ENCODE results near the gene KRT39.

Gene KRT39

GRCh38 chr17:40984226-40984625, 17.5 kb upstream of the KRT39 start, which contains the start of gene KRT40:
Gene KRT40 (minus strand): TSS chr17:40984326. CDS start chr17:40984273, 53 bp downstream.
- no peak for DNase-seq (ENCODE audit: low read depth)
- no peak within 1 kb of the TSS for H3K4me3 ChIP-seq (ENCODE audit: control insufficient read depth, low read depth, low read length)
- no peak for TF ChIP-seq CTCF (conservative IDR thresholded peaks at IDR 0.05; ENCODE audit: control insufficient read depth, insufficient read depth, low read depth, low read length)

- no peak for DNase-seq (ENCODE audit: low read depth)
- TF ChIP-seq CTCF (conservative IDR thresholded peaks at IDR 0.05; ENCODE audit: control insufficient read depth, insufficient read depth, low read depth, low read length) = no peak
- H3K4me3 ChIP-seq (ENCODE audit: control insufficient read depth, low read depth, low read length) = no peak overlapping the region
These were observed 14.4 kb upstream of the KRT39 start for GRCh38 chr17:40981115-40981514.

- TF ChIP-seq CTCF (conservative IDR thresholded peaks at IDR 0.05; ENCODE audit: control insufficient read depth, insufficient read depth, low read depth, low read length) = no peak
- H3K4me3 ChIP-seq (ENCODE audit: control insufficient read depth, low read depth, low read length) = no peak overlapping the region
- peak; percentile 41 for DNase-seq (ENCODE audit: low read depth)
These were observed 13.8 kb upstream of the KRT39 start for GRCh38 chr17:40980596-40980995.

GRCh38 chr17:40980117-40980516, 13.4 kb upstream of the KRT39 start:
- DNase-seq (ENCODE audit: low read depth) = no peak
- no peak overlapping the region for H3K4me3 ChIP-seq (ENCODE audit: control insufficient read depth, low read depth, low read length)
- TF ChIP-seq CTCF (conservative IDR thresholded peaks at IDR 0.05; ENCODE audit: control insufficient read depth, insufficient read depth, low read depth, low read length) = no peak

GRCh38 chr17:40978575-40979151, 11.9 kb upstream of the KRT39 start:
- TF ChIP-seq CTCF (conservative IDR thresholded peaks at IDR 0.05; ENCODE audit: control insufficient read depth, insufficient read depth, low read depth, low read length) = no peak
- no peak for DNase-seq (ENCODE audit: low read depth)
- H3K4me3 ChIP-seq (ENCODE audit: control insufficient read depth, low read depth, low read length) = no peak overlapping the region

- TF ChIP-seq CTCF (conservative IDR thresholded peaks at IDR 0.05; ENCODE audit: control insufficient read depth, insufficient read depth, low read depth, low read length) = no peak
- no peak overlapping the region for H3K4me3 ChIP-seq (ENCODE audit: control insufficient read depth, low read depth, low read length)
- no peak for DNase-seq (ENCODE audit: low read depth)
These were observed 8.8 kb upstream of the KRT39 start for GRCh38 chr17:40975516-40975915.

GRCh38 chr17:40974366-40974765, 7.6 kb upstream of the KRT39 start:
- no peak for DNase-seq (ENCODE audit: low read depth)
- no peak overlapping the region for H3K4me3 ChIP-seq (ENCODE audit: control insufficient read depth, low read depth, low read length)
- no peak for TF ChIP-seq CTCF (conservative IDR thresholded peaks at IDR 0.05; ENCODE audit: control insufficient read depth, insufficient read depth, low read depth, low read length)
